Islet precursor cell (in vitro differentiated cells): Measurements from ENCODE around the gene KIF5B.
"Not testable (repeated sequence)": the region's sequence is repeated elsewhere in the genome, so short reads cannot be mapped to it uniquely, and the experiment has no call there.

ENCODE experiments used
- DNase-seq: peaks from one replicate; pipeline ENCODE4 v3.0.0-alpha.2; 2018

The KIF5B gene

GRCh38 chr10:32056136-32057035 lies at the start of gene KIF5B:
TSS of gene KIF5B (minus strand) at chr10:32056425. CDS start at chr10:32055973, 452 bp downstream.
- DNase-seq: peak; percentile 94

GRCh38 chr10:32105782-32106382 lies 49.7 kb upstream of the KIF5B start:
- no peak for DNase-seq

DNA sequence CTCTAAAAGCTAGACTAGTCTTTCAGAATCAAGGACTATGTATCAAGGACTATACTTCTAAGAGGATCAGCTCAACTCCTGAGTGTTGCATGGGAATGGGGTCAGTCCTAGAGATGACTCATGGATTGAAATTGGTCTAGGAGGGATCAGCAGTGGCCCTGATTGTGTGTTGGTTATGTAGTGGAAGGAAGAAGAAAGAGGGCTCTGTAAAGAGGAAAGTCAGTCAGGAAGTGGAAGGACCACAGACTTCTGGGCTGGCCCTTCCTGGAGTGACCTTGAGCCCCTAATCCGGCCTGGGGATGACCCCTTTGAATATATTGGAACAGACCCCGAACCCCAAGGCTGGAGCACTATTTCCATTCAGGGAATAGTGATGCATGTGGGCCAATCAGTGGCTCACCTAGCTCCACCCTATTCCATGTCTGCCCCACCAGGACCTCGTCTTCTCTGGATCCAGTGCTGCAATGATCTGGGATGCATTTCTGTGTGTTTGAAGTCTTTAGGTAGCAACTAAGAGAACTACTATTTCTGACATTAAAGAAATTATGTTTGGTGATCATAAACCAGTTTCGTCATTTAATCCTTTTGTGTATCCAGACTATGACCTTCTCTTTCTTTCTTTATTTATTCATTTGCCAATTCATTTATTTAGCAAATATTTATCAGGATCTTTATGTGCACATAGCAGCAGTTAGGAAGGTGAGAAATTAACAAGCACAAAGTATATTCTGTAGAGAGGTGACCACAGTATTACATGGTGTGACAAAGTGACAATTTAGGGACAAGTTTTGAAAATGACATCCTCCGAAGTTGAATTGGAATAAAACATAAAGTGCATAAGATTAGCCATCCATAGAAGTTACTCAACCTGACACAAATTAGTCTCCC lies 48.6 kb upstream of the KIF5B start:
- DNase-seq: no peak

DNA sequence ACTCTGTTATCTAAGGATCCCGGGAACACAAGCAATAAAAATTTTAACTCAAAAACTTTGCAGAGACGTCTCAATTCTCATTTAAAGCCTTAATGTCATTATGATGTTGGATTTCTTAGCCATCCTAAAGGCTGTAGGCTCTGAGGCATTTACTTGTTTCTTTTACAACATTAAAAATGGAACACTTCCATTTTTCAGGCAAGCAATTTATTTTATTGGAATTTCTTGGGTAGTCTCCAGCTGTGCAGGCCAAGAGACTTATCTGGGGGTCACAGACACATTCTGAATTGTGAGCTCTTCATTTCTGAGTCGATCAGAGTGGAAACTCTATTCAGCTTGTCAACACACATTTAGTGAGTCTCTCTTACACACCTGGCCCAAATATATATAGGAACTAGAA lies 48.0 kb upstream of the KIF5B start:
- no peak for DNase-seq

DNA sequence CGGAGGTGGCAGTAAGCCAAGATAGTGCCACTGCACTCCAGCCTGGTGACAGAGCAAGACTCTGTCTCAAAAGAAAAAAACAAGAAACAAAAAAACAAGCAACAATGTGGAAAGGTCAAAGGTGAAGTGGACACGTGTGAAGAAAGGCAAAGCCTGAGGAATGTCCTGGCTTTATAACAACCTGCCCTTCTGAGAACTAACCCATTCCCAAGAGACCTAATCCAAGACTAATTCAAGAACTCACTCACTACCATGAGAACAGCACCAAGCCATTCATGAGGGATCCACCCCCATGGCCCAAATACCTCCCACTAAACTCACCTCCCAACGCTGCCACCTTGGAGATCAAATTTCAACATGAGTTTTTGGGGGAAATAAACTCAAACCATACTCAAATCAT lies 47.5 kb upstream of the KIF5B start:
- no peak for DNase-seq

DNA sequence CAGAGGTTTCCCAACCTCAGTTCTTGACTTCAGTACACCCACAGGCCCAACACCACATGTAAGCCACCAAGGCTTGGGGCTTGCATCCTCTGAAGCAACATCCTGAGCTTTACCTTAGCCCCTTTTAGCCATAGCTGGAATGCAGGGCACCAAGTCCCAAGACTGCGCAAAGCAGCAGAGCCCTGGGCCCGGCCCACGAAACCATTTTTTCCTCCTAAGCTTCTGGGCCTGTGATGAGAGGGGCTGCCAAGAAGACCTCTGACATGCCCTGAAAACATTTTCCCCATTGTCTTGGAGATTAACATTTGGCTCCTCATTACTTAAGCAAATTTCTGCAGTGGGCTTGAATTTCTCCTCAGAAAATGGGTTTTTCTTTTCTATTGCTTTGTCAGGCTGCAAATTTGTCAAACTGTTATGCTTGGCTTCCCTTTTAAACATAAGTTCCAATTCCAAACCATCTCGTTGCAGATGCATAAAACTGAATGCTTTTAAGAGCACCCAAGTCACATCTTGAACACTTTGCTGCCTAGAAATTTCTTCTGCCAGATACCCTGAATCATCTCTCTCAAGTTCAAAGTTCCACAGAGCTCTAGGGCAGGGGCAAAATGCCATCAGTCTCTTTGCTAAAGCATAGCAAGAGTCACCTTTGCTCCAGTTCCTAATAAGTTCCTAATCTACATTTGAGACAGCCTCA lies 42.5 kb upstream of the KIF5B start:
- not testable (repeated sequence) for DNase-seq

- no peak for DNase-seq
Observed at GRCh38 chr10:32095116-32095733, 39.0 kb upstream of the KIF5B start.

GRCh38 chr10:32093650-32094049 lies 37.4 kb upstream of the KIF5B start:
- no peak for DNase-seq

- no peak for DNase-seq
Observed at GRCh38 chr10:32091046-32091445, 34.8 kb upstream of the KIF5B start.

- no peak for DNase-seq
Observed at GRCh38 chr10:32084185-32084851, 28.1 kb upstream of the KIF5B start.

DNA sequence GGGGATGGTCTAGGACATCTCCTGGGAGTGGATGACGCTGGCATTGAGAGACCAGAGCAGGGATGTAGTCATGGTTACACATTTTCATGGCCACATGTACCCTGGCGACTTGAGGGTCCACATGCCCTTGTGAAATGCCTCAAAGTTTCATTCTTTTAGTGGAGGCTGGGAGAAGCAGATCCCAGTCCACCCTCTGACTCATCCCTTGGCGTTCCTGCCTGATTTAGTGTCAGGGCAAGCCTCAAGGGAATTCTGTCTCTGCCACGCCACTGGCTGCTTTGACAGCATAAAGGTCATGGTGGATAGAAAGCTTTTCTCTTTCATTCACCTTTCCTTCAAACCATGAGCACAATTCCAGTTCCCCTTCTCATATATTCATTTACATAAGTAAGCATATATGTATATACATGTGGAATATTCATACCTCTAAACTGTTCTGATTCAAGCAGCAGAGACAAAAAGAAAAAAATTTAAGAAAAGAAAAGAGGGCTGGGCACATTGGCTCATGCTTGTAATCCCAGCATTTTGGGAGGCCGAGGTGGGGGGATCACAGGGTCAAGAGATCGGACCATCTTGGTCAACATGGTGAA lies 21.8 kb upstream of the KIF5B start:
- DNase-seq: peak; percentile 93

- peak; percentile 62 for DNase-seq
Observed at GRCh38 chr10:32073659-32074058, 17.4 kb upstream of the KIF5B start.

DNA sequence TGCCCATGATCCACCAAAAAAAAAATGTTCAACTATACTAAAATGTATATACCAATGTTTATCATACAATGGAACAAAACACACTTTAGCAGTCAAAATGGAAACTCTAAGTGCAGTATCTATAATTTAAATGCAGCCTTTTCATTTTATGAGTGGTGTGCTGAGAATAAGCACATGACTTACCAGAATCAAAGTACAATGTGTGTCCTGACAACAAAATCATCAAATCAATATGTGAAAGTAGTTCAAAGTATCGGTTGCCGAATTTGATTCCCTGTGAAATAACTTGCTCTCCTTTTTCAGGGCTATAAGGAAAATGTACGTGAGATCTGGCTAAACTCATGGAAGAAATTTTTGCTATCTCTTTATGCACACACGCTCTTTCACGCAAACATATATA lies 16.9 kb upstream of the KIF5B start:
- DNase-seq: no peak

DNA sequence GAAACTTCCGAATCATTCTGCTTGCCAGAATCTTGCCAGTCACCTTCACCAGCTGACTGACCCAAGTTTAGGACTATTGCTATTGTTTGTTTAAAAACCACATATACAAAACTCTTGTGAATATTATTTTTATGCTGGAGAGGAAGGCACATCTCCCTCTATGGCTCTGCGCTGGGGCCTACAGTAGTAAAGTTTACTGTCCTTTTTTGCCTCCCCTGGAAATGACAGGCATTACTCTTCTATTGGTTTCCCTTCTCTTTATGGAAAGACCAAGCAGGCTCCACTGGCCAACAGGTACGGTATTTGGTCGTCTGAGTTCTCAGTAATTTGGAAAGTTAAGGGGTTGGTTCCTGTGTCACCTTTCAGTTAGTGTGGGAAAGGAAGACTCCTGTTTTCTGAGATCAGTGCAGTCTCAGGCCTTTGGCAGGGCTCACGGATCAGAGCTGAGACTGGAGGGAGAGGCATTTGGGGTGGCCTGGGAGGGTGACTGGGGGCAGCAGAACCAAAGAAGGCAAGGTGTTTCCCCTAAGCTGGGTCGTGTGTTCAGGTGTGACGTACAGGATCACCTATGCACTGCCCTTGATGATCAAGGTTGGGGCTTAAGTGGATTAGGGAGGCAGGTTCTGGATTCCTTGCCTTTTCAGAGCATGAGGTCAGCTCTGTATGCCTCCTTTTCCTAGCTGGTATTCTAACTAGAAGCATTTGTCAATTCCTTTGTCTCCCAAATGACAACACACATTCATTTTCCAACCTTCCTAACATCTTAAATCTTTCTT lies 16.0 kb upstream of the KIF5B start:
- peak; percentile 67 for DNase-seq

GRCh38 chr10:32070645-32071044 lies 14.4 kb upstream of the KIF5B start:
- no peak for DNase-seq

DNA sequence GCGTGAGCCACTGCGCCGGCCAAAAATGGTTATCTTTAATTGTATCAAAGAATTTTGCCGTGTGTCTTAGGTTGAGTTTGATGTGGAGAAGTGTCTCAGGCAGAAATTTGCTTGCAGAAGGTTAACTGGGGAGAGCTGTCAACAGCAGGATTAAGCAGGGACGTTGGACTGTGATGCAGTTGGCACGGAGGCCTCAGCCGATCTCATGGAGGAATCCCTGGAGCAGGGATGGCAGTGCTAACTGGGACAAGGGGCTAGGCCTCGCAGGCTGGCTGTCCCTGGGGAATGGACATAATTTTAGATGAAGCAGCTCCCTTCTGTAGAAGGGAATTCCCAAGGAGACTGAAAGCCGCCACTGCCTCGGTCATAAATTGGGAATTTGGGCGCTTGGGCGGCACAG lies 12.3 kb upstream of the KIF5B start:
- no peak for DNase-seq

DNA sequence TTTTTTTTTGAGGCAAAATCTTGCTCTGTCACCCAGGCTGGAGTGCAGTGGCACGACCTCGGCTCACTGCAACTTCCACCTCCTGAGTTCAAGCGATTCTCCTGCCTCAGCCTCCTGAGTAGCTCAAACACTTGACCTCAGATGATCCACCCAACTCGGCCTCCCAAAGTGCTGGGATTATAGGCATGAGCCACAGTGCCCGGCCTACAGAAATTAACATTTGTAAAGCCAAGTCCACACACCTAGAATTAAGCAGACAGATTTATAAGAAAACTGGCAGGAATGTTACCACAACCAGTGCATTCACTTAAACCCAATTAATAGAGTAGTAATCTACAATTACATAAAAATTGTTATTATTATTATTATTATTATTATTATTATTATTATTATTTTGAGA lies 11.7 kb upstream of the KIF5B start:
- DNase-seq: not testable (repeated sequence)

DNA sequence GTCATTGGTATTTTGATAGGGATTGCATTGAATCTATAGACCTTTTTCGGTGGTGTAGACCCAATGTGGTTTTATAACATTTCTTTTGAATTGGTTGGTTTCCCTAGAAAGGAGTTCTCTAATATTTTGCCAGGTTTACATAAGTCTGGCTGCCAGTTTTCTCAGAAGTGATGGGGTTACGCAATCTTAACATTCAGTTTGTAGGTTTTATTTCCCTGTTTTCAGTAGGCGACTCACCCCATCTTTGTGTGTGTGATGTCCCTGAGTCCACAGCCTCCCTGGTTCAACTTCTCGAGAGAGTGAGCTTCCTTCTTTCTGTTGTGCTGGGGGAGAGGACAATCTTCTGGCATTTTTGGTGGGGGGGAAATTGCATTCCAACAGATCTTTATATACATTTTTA lies 9.6 kb upstream of the KIF5B start:
- DNase-seq: no peak

DNA sequence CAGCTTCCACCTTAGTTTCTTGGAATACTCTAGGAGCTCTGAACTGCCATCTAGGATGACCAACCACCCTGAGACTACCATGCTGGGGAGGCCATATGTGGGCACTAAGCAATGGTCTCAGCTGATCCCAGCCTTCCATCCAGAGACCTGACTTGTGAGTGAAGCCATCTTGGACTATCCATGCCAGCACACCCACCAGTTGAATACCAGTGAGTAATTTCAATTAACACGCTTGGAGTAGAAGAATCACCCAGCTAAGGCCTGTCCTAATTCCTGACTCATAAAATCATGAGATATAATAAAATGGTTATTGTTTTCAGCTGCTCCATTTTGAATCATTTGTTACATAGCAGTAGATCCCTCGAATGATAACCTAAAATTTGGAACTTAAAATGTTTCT lies 5.2 kb upstream of the KIF5B start:
- no peak for DNase-seq

DNA sequence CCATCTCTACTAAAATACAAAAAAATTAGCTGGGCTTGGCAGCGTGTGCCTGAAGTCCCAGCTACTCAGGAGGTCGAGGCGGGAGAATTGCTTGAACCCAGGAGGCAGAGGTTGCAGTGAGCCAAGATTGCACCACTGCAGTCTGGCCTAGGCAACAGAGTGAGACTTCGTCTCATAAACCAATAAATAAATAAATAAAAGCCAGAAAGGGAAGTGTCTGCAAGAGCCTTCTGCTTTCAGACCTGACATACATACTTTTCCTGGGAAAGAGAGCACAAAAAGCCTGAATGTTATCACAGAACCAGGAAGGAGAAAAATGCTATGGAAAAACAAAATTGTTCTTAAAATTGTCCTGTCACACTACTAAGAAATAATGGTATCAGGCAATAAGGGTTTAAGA lies 4.1 kb upstream of the KIF5B start:
- no peak for DNase-seq

DNA sequence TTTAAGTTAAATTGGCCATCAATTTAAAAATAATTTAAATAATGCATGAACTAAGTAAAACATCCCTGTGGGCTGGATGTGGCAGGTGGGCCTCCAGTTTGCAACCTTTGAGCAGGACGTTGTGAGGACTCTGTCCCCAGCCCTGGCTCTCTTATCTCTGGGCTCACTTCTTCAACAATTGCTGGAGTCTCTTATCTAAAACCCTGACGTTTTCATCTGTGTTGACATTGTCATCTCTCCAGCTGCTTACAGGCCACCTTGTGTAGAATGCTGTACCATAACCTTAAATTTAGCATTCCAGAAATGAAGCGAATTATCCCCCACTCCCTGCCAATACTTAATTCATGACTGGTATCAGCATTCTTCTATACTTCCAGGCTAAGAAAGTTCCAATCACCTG lies 3.2 kb upstream of the KIF5B start:
- no peak for DNase-seq
